Upper lobe of right lung (tissue), 1 donor: ENCODE data around the gene SDHAF2. TPM values are rescaled to one million over a fixed set of nuclear protein-coding genes. Genes with fewer than 3 reads are reported as not detected.

Experiments used
- ATAC-seq: fragments of 200-7000 bp; cut with Tn5 transposase; one replicate; pipeline ENCODE4 v1.9.1; 2020; ENCODE audit warnings: mild to moderate bottlenecking, moderate library complexity
- DNase-seq: peaks from one replicate; pipeline ENCODE4 v3.0.0-alpha.2; 2020
- H3K27ac ChIP-seq: fragments of 200-600 bp; one replicate; pipeline ENCODE4 v1.8.0; 2022
- H3K27me3 ChIP-seq: fragments of 200-600 bp; one replicate; pipeline ENCODE4 v1.8.0; 2022; ENCODE audit warnings: mild to moderate bottlenecking
- H3K36me3 ChIP-seq: fragments of 200-600 bp; one replicate; pipeline ENCODE4 v1.8.0; 2022
- H3K4me1 ChIP-seq: fragments of 200-600 bp; one replicate; pipeline ENCODE4 v1.8.0; 2022
- H3K4me3 ChIP-seq: fragments of 200-600 bp; one replicate; pipeline ENCODE4 v1.8.0; 2022; ENCODE audit warnings: mild to moderate bottlenecking
- H3K9me3 ChIP-seq: fragments of 200-600 bp; one replicate; pipeline ENCODE4 v1.8.0; 2022
- CTCF ChIP-seq: fragments of 200-600 bp; IDR thresholded peaks from one replicate; pipeline ENCODE4 v1.8.0; 2022; ENCODE audit warnings: antibody characterized with exemption
- intact Hi-C: fragments of 100-400 bp; cut with DNase I; formaldehyde crosslinking; loops from one replicate; pipeline ENCODE4 v1.11.0; 2022
- total RNA-seq: library from RNA; stranded (reverse); fragmentation: NEBNext Ultra II Directional; extraction: Animal tissue kit (Norgen Biotek cat#: 25700); gene quantifications from one replicate; pipeline ENCODE4 v1.2.1, GENCODE V29; 2021
- donor health status: DM: no; HTN: yes; CAD: no; lungs with severe emphysema.

Gene SDHAF2
- total RNA-seq, 1 donor from 2014 or later: 34.1 TPM

DNA sequence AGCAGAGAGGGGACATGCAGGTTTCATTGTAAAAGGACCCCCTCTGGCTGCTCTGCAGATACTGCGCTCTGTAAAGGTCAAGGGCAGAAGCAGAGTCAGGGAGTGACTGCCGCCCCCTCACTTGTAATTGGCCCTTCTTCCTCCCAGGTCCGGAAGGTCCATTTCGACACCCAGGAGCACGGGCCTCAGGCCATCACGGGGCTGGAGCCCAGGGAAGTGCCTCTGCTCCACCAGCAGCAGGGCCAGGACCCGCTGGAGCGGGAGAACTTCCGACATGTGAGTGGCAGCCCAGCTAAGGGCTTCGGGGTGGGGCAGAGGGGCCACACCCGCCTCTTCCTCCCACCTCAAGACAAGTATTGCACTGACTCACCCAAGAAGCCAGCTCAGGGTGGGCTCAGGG is 54.6 kb downstream of the SDHAF2 start:
- Histone ChIP-seq H3K36me3 (no peaks in the 10 kb centered on the region), H3K27me3 (peaks cover 6% of the 10 kb centered on the region), H3K9me3 (no peaks in the 10 kb centered on the region), H3K4me3 (no peak overlapping the region), H3K4me1 (no peaks in the 10 kb centered on the region), H3K27ac (no peak overlapping the region)
- ATAC-seq: peak; percentile 60
- intact Hi-C loops: no loop called here
- no peak for TF ChIP-seq CTCF
- DNase-seq: peak; percentile 75

GRCh38 chr11:61485080-61485479 is 55.2 kb downstream of the SDHAF2 start:
- H3K4me3 ChIP-seq: no peak overlapping the region
- no peaks in the 10 kb centered on the region for H3K4me1 ChIP-seq
- H3K27me3 ChIP-seq: peaks cover 6% of the 10 kb centered on the region
- intact Hi-C loops: no loop called here
- TF ChIP-seq CTCF: no peak
- H3K9me3 ChIP-seq: no peaks in the 10 kb centered on the region
- H3K27ac ChIP-seq: no peak overlapping the region
- ATAC-seq (no peak), DNase-seq (no peak)
- no peaks in the 10 kb centered on the region for H3K36me3 ChIP-seq

- intact Hi-C loops: no loop called here
- no peak for DNase-seq
These were observed 56.2 kb downstream of the SDHAF2 start for GRCh38 chr11:61486011-61486620.

GRCh38 chr11:61486779-61487178 is 56.9 kb downstream of the SDHAF2 start:
- no peak for ATAC-seq
- no peak overlapping the region for H3K27ac ChIP-seq
- intact Hi-C loops: no loop called here
- H3K36me3 ChIP-seq: no peaks in the 10 kb centered on the region
- H3K9me3 ChIP-seq: no peaks in the 10 kb centered on the region
- no peak for TF ChIP-seq CTCF
- no peak for DNase-seq
- peaks cover 6% of the 10 kb centered on the region for H3K27me3 ChIP-seq
- no peaks in the 10 kb centered on the region for H3K4me1 ChIP-seq
- H3K4me3 ChIP-seq: no peak overlapping the region

More at GRCh38 chr11:61486011-61486620, 56.2 kb downstream of the SDHAF2 start:
- Histone ChIP-seq H3K27me3 (peaks cover 6% of the 10 kb centered on the region), H3K9me3 (no peaks in the 10 kb centered on the region), H3K4me3 (no peak overlapping the region), H3K27ac (no peak overlapping the region), H3K4me1 (no peaks in the 10 kb centered on the region), H3K36me3 (no peaks in the 10 kb centered on the region)
- no peak for TF ChIP-seq CTCF
- ATAC-seq: no peak

DNA sequence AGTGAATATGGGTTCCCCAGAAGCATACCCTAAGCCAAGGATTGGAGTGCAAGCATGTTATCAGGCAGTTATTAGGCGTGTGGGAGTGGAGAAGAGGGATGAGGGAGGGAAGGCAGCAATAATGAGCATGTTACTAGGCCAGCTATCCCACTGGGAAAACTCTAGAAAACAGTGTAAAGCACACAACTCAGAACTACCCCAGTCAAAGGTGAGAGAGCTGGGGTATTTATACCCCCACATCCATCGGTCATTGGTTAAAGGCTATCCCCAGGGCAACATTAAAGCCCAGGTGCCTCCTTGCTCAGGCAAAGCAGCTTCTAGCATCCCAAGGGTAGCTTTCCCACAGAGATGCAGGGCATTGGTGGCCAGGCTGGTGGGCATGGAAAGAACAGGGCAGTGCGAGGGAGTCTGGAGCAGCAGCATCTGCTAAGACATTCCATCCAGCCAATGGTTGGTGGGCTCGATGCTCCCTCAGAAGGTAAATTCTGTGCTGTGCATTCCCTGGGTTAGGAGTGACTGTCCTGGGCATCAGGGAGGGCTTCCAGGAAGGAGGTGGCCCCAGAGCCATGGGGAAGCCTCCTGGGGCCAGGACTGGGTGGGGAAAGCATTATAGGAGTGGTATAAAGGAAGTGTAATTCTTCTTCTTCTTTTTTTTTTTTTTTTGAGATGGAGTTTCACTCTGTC is 57.6 kb downstream of the SDHAF2 start:
- no peaks in the 10 kb centered on the region for H3K9me3 ChIP-seq
- H3K36me3 ChIP-seq: no peaks in the 10 kb centered on the region
- H3K4me1 ChIP-seq: no peaks in the 10 kb centered on the region
- H3K4me3 ChIP-seq: no peak overlapping the region
- TF ChIP-seq CTCF: no peak
- H3K27me3 ChIP-seq: peaks cover 3% of the 10 kb centered on the region
- intact Hi-C loops: no loop called here
- no peak for DNase-seq
- H3K27ac ChIP-seq: no peak overlapping the region
- ATAC-seq: no peak
